HG02571 (cell line): ENCODE results near the gene TRPC4AP.
"Not testable (repeated sequence)": the region's sequence is repeated elsewhere in the genome, so short reads cannot be mapped to it uniquely, and the experiment has no call there.

Experiments used
- ATAC-seq: cut with Tn5 transposase; IDR thresholded peaks from one replicate; pipeline ENCODE4 v1.9.1; 2021; ENCODE audit warnings: mild to moderate bottlenecking, moderate library complexity; ENCODE audit not compliant: unreplicated experiment

Gene TRPC4AP

DNA sequence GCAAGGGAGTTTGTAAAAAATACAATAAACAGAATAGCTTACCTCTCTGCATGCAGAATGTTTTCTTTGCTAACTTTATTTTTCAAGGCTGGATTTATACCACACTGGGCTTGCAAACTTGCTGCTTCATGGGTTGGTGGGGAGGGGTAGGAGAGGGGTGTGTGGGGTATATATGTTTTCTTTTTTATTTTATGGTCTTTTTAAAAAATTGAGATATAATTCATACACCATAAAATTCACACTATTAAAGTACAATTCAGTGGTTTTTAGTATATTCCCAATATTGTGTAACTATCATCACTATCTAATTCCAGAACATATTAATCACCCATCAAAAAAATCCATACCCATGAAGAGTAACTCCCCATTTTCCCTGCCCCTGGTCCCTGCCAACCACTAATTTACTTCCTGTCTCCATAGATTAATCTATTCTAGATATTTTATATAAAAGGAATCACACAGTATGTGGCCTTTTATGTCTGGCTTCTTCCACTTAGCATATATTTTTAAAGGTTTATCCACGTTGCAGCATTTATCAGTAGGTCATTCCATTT is 14.3 kb upstream of the TRPC4AP start:
- ATAC-seq: no peak

DNA sequence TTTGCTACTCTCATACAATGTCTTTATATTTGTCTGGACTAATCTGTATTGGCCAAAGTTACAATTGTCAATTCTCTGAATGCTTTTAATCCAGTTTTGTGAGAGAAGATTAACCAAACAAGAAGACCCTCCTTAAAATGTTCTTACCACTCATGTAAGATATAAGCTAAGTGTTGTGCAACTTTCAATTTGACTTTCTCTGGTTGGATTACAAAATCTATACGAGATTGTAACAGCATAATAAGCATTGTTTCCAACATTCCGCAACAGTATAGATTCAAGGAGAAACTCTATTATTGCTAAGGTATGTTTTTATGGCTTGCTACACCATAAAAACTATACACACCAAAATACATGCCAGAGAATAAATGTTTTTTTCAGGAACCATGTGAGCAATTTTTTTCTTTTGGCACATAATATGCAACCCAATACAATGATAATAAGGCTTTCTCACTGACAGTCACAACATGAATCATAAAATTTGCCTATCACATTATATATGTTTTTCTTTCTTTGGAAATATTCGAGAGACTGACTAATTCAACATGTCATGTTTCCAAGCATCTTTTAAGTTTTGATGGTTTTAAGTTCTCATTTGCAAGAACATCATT is 12.2 kb upstream of the TRPC4AP start:
- ATAC-seq: no peak

DNA sequence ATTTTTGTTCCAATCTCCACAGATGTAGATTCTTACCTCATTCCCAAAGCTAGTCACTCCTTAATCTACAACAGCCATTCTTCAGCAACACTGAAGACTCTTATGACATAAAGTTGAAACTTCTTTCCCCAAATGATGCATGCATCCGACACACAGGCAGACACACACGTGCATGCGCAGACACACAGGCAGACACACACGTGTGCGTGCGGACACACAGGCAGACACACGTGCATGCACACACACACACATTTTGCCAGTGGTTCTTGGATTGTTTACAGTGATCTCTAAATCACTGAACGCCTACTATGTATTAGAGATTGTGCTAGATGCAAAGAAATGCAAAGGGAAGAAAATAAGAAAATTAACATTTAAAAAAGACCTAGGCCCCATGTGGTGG is 9.0 kb upstream of the TRPC4AP start:
- no peak for ATAC-seq

DNA sequence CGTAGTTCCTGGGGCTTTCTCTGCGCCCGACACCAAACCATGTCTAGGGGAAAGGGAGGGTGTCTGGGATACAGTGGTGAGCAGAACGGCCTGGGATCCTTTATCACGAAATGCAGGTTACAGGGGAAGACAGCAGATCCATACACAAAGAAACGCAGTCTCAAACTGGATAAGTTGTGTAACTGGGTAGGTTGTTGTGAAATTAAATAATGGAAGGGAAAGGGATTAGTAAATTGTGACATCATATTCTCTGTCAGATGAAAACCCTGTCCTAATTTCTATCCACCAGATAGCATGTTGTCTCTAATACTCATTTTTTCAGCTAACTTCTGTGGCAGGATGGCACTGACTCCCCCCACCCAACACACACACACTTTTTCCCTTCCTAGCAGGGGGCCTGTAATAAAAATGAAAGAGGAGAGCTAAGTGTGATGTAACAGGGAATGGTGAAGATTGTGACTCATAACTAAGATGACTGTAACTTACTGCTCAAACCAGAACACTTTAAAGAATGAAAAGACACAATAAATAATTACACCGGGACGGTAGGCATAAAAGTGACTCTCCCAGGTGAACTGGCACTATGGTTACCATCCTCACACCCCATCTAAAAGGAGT is 769 bp upstream of the TRPC4AP start:
- ATAC-seq: no peak

DNA sequence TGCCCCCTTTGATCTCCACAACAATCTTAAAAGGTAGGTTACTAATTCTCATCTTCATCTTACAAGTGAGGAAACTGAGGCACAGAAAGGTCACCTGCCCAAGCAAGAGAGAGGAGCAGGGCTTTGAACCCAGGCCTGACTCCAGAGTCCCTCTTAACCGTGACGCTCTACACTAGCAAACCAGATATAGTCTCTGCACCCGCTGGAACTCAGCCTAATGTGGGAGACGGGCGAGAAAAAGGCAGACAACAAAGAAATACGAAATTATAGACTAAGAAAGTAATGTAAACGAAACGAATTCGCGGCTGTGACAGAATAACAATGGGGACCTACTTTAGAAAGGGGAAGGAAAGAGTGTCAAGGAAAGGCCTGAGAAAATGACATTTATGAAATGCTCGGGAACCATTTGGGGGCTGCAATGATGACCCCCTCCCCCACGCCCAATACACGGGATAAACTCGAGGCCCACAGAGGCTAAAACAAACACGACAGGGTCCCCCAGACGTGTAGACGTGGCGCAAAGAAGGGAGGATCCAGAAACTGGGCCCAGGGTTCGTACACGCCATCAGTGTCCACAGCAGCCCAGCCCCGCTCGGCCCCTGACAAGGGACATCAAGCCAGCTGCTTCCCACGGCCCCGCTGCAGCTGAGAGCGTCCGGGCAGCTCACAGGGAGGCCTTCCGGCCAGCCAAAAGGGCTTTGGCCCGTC is 637 bp downstream of the TRPC4AP start:
- peak; percentile 6 for ATAC-seq

DNA sequence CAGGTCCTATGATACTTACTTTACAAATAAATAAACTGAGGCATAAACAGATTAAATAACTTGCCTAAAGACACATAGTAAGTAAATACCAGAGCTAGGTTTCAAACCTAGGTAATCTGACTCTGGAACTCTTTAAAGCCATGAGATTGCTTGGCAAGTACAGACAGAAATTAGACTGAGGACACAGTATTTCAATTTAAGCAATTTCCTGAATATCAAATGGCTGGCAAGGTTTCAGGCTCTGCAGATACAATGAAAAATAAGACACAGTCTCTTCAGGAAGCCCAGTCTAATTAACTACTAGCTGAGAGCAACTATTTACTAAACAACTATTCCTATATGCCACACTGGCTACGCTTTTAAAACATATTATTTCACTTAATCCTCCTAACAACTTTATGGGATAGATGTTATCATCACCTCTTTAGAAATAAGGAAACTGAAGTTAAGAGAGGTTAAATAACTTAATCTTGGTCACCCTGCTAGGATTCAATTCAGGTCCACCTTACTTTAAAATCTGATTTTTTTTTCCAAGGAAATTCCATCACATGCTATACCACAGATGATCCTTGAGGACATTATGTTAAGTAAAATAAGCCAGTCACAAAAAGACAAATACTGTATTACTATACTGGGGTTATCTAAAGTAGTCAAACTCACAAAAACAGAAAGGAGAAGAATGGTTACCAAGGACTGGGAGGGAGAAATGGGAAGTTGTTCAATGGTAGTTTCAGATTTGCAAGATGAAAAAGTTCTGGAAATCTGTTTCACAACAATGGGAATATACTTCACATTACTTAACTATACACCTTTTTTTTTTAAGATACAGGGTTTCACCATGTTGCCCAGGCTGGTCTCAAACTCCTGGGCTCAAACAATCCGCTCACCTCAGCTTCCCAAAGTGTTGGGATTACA is 4.1 kb downstream of the TRPC4AP start:
- no peak for ATAC-seq

DNA sequence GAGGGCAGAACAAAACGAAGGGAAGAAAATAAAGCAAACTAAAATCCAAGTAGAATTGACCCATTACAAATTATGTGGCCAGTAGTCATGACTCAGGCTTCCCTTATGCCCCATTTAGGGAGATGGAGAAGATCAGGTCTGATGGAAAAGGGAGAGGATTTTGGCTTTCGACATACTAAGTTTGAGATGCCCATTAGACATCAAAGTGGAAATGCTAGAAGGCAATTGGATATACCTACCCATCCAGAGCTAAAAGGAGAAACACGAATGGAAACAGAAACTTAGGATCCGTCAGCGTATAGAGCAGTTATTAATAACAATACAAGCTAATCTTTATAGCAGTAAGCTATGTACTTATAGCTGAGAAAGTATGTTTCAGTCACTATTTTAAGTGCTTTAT is 4.8 kb downstream of the TRPC4AP start:
- ATAC-seq: no peak

DNA sequence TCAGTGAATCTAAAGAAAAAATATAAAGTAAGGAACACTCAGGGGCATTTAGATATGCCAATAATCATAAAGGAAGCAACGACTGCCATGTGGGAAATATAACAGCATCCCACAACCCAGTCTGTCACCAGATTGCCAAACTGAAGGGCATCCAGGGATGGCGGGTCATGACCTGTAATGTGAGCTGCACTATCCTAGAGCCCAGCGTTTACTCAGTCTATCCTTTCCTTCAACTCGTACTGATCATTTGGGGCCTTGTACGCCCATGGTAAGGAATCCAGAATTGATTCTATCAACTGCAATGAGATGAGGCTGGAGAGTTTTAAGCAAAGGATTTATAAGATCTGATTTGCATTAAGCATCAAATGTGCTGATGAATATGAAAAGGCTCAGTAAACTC is 5.3 kb downstream of the TRPC4AP start:
- ATAC-seq: no peak

DNA sequence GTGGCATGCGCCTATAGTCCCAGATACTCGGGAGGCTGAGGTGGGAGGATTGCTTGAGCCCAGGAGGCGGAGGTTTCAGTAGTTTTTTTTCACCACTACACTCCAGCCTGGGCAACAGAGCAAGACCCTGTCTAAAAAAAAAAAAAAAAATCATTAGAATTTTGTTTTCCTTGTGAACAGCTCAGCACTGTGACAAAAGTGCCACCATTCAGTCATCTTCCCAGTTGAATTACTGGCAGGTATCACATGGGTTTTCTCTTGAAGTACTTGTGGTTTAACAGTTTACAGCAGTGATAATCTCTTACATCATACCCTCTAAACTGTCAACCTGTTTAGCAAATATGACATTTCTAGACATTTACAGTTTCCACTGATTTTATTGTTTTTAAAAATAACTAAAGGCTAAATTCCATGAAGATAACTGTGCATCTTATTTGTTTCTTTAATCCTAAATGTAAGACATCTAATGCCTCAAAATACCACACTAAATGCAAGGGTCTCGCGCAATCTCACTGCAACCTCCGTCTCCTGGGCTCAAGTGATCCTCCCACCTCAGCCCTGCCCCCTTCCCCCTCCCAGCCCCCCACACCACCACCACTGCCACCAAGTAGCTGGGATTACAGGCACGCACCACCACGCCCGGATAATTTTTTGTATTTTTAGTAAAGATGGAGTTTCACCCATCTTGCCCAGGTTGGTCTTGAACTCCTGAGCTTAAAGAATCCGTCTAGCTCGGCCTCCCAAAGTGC is 7.0 kb downstream of the TRPC4AP start:
- no peak for ATAC-seq

DNA sequence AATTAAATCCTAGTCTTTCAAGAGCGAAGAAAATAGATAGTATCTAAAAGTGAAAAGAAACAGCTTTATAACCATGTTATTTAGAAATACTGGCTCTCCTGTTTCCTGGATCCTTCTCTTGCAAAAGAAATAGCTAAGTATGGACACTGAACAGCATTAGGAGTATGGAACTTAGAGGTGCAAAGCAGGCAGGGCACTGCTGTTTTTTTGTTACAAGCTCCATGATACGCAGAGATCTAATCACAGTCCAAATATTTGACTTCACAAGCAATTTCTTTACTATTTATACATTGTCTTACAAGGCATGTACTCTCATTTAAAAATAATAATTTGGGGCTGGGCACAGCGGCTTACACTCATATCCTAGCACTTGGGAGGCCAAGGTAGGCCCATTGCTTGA is 7.6 kb downstream of the TRPC4AP start:
- ATAC-seq: no peak

DNA sequence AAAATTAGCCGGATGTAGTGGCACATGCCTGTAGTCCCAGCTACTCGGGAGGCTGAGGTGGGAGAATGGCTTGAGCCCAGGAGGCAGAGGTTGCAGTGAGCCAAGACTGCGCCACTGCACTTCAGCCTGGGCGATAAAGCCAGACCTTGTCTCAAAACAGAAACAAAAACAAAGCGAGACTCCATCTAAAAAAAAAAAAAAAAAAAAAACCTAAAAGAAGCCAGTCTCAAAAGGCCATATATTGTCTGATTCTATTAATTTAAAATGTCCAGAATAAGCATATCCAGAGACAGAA is 12.3 kb downstream of the TRPC4AP start:
- ATAC-seq: not testable (repeated sequence)

DNA sequence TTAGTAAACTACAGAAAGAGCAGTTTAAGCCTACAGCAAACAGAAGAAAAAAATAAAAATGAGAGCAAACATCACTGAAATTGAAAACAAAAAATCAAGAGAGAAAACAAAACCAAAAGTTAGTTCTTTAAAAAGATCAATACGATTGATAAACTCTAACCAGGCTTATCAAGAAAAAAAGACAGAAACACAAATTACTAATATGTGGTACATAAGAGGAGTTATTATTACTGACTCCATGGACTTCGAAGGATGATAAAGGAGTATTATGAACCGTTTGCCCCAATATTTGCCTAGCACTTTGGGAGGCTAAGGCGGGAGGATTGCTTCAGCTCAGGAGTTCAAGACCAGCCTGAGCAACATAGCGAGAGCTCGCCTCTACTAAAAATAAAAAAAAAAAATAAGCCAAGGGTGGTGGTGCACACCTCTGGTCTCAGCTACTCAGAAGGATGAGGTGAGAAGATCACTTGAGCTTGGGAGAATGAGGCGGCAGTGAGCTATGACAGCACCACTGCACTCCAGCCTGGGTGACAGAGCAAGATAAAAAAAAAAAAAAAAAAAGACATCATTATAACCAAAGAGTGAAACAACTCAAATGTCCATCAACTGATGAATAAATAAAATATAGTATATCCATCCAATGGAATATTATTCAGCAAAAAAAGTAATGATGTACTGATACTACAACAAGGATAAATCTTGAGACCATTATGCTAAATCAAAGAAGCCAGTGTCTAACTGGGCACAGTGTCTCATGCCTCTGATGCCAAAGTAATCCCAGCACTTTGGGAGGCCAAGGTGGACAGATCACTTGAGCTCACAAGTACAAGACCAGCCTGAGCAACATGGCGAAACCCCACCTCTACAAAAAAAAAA is 12.9 kb downstream of the TRPC4AP start:
- no peak for ATAC-seq

DNA sequence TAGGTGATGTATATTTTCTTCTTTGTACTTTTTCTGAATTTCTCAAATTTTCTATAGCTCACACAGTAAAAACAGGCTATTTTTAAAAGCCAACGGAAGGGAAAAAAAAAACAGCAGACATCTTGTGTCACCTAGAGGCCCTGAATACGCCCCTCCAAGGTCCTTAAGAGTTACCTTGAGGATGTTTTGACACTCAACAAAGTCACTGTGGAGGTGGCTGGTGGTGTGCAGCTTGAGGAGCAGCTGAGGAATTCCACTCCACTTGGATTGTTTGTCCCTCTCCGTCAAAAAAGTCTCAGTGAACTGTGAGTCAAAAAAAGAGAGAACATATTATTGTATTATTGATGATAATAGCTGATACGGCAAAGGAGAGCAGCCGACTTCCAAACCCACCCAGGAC is 14.7 kb downstream of the TRPC4AP start:
- ATAC-seq: no peak

DNA sequence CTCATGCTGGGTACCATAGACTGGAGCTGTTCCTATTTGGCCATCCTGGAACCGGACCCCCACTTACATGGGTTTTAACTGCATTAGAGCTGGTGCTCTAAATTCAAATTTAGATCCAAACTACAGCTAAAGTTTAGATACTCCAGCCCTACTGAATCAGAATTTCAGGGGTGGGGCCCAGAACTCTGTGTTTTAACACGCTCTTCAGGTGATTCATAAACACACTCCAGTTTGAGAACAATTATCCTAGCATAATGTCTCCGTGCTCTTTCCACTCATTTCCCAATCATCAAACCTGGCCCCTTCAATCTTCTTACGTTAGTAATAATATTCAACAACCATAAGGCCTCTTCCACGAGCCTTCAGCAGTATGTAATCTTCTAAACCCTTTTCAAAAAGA is 15.3 kb downstream of the TRPC4AP start:
- no peak for ATAC-seq

DNA sequence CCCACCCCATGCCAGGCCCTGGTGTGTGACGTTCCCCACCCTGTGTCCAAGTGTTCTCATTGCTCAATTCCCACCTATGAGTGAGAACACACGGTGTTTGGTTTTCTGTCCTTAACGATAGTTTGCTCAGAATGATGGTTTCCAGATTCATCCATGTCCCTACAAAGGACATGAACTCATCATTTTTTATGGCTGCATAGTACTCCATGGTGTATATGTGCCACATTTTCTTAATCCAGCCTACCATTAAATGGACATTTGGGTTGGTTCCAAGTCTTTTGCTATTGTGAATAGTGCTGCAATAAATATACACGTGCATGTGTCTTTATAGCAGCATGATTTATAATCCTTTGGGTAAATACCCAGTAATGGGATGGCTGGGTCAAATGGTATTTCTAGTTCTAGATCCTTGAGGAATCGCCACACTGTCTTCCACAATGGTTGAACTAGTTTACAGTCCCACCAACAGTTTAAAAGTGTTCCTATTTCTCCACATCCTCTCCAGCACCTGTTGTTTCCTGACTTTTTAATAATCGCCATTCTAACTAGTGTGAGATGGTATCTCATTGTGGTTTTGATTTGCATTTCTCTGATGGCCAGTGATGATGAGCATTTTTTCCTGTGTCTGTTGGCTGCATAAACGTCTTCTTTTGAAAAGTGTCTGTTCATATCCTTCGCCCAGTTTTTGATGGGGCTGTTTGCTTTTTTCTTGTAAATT is 21.0 kb downstream of the TRPC4AP start:
- ATAC-seq: not testable (repeated sequence)

DNA sequence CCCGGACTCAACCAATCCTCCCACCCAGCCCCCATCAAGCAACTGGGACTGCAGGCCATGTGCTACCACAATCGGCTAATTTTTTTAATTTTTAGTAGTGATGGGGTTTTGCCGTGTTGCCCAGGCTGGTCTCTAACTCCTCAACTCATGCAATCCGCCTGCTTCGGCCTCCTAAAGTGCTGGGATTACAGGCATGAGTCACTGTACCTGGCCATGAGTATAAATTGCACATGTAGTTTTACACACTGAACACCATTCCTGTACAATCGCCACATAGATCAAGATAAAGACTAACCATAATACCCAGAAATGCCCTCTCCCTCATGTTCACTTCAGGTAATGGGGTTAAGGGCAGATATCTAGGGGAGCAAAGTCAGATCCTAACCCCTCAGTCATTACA is 26.4 kb downstream of the TRPC4AP start:
- ATAC-seq: no peak

DNA sequence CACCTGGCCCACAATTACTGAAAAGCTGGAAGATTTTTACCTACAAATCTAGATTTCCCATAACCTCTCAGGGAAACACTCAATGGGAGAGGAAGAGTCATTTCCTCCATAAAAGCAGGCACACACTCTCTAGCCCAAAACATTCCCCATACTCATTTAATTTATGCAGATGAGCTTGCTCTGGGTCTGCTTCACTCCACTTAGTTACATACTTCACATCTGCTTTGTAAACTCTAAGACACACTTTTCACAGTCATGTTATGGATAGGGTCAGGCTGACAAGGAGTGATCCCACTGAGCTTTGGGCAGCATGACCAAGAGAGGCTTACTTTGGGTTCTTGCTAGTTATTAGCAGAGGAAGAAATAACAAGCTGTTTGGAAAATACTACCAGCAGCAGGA is 27.4 kb downstream of the TRPC4AP start:
- no peak for ATAC-seq

DNA sequence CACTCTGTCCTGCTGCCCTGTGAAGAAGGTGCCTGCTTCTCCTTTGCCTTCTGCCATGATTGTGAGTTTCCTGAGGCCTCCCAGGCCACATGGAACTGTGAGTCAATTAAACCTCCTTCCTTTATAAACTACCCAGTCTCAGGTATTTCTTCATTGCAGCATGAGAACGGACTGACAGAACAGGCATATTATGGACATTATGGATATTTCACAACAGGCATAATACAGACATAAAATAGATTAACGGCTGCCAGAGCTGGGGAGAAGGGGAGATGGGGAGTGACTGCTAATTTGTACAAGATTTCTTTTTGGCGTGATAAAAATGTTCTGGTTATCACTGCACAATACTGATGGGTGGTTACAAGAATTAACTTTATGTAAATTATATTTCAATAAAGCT is 29.4 kb downstream of the TRPC4AP start:
- ATAC-seq: no peak

DNA sequence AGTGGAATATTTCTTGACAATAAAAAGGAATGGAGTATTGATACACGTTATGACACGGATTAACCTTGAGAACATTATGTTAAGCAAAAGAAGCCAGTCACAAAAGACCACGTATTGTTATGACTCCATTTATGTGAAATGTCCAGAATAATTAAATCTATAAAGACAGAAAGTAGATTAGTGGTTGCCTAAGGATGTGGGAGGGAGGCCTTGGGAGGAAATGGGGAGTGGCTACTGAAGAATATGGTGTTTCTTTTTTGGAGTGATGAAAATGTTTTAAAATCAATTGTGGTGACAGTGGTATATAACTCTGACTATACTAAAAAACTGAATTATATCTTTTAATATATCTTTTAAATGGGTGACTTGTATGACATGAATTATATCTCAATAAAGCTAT is 30.1 kb downstream of the TRPC4AP start:
- ATAC-seq: no peak
